ENCODE results near the gene TIMM13.
"Not testable (repeated sequence)": the region's sequence is repeated elsewhere in the genome, so short reads cannot be mapped to it uniquely, and the experiment has no call there.

TIMM13 gene

DNA sequence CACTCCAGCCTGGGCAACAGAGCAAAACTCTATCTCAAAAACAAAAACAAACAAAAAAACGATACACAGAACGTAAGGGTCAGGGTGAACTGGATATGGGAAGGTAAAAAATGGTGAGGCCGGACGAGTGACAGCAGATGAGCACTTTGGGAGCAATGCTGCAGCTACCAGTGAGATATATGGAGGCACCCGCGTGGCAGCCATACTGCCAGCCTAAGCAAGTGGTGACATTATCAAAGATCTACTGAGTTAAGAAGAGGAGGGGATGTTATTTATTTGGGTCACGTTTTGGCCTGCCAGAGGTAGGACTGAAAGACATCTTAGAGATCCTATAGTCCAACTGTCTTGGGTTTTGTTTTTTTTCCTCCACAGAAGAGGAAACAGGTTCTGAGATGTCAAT lies 14.2 kb downstream of the TIMM13 start:
- DNase-seq: no peak

DNA sequence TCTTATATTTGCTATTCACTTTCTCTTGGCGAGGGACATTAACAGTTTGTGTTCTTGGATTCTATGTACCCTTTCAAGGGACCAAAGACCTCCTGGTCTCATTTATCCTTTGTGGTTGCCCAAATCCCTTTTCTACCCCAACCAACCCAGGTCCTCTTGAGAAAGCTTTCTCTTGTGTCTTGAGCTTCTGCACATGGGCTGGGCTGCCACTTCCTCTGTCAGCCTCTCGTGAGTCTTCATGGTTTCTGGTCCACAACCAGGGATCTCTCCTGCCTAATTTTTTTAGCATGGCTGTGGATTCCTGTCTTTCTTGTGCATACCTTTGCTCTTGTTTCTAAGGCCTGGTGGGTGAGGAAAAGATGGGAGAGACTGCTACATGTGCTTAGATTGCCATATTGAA lies 14.9 kb downstream of the TIMM13 start:
- no peak for DNase-seq

DNA sequence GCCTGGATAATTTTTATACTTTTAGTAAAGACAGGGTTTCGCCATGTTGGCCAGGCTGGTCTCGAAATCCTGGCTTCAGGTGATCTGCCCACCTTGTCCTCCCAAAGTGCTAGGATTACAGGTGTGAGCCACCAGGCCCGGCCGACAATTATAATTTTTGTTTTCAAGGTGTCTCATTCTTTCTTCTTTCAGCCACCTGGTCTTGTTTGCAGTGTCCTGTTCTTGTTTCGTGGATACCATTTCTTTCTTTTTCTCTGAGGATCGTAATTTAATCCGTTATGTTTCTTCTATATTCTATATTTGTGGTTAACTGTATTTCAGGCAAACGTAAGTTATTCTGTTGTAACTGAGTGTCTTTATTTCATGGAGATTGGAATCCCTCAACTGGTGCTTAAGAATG lies 15.7 kb downstream of the TIMM13 start:
- DNase-seq: no peak

DNA sequence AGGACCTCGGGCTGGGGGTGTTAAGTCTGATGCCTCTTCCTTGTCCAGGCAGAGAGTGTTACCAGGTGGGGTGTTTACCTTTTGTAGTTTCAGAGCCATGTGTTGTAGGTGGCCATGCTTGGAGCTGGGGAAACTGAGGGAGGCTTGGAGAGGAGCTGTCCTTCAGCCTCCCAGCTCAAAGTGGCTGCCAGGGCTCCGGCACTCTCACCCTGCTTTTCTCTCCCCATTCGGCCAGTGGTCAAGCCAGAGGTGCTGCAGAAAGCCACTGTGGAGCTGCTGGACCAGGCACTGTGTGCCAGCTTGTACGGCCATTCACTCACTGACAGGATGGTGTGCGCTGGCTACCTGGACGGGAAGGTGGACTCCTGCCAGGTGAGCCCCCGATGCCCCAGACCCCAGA lies 17.4 kb downstream of the TIMM13 start:
- no peak for DNase-seq

DNA sequence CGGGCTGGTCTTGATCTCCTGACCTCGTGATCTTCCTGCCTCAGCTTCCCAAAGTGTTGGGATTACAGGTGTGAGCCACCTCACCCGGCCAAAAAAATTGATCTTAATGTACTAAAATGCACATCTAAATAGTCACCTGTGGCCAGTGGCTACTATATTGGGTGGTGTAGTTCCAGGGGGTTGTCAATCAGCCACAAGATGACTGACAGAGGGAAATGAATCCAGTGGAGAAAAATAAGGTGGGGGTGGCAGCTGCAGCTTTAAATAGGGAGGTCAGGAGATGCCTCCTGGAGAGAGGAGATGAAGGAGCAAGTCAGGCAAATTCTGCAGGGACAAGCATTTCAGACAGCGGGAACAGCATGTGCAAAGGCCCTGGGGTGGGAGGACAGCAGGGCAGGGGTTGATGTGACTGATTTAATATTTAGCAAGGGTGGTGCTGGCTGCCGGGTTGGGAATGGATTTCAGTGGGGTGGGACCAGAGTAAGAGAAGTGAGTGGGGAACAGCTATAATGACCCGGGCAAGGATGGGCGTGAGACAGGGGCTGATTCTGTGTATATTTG lies 18.0 kb downstream of the TIMM13 start:
- no peak for DNase-seq

DNA sequence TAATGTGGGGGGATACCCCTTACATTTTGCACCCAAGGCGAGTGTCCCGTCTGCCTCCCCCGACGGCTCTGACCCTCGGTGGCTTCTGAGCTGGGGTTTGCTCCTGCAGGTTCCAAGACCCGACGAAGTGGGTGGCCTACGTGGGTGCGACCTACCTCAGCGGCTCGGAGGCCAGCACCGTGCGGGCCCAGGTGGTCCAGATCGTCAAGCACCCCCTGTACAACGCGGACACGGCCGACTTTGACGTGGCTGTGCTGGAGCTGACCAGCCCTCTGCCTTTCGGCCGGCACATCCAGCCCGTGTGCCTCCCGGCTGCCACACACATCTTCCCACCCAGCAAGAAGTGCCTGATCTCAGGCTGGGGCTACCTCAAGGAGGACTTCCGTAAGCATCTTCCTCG lies 19.1 kb downstream of the TIMM13 start:
- no peak for DNase-seq

DNA sequence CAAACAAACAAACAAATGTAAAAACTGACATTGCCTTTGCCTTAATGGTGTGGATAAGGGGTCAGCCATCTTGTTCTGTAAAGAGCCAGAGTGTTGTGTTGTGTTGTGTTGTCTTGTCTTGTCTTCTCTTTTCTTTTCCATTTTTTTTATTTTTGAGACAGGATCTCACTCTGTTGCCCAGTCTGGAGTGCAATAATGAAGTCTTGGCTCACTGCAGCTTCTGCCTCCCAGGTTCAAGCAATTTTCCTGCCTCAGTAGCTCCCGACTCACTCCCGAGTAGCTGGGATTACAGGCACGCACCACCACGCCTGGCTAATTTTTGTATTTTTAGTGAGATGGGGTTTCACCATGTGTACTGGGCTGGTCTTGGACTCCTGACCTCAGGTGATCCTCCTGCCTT lies 27.8 kb downstream of the TIMM13 start:
- no peak for DNase-seq

DNA sequence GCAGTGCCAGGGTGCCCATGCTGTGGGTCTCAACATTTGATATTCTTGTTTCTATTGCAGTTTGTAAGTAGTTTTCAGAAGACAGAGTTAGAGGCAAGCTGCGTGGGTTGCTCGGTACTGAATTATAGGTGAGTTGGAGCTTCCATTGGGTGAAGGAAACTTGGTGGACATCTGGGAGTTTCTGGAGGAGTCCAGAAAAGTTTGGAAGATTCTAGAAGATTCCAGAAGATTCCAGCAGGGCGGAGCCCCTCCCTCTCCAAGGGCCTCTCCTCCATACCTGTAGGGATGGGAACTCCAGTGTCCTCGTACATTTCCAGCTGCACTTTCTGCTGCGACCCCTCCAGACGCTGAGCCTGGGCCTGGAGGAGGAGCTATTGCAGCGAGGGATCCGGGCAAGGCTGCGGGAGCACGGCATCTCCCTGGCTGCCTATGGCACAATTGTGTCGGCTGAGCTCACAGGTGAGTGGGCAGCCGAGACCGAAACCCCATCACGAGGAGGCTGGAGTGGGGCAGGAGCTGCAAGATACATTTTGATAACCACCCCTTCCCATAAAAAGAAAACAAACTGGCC lies 28.6 kb downstream of the TIMM13 start:
- no peak for DNase-seq

DNA sequence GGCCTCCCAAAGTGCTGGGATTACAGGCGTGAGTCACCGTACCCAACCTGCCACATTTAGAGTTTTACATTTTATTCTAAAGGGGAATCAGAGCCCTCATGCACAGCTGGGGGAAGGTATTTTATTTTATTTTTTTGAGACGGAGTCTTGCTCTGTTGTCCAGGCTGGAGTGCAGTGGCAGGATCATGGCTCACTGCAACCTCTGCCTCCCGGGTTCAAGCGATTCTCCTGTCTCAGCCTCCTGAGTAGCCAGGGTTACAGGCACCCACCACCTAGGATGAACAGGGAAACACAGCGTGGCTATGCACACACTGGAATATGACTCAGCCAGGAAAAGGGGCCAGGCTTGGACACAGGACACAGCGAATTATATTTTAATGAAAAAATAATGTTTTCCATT lies 30.2 kb downstream of the TIMM13 start:
- DNase-seq: not testable (repeated sequence)

DNA sequence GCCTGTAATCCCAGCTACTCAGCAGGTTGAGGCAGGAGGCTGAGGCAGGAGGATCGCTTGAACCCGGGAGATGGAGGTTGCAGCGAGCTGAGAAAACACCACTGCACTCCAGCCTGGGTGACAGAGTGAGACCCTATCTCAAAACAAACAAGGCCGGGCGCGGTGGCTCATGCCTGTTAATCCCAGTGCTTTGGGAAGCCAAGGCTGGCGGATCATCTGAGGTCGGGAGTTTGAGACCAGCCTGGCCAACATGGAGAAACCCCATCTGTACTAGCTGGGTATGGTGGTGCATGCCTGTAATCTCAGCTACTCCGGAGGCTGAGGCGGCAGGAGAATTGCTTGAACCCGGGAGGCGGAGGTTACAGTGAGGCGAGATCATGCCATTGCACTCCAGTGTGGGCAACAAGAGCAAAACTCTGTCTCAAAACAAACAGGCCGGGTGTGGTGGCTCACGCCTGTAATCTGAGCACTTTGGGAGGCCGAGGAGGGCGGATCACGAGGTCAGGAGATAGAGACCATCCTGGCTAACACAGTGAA lies 32.0 kb downstream of the TIMM13 start:
- DNase-seq: not testable (repeated sequence)

DNA sequence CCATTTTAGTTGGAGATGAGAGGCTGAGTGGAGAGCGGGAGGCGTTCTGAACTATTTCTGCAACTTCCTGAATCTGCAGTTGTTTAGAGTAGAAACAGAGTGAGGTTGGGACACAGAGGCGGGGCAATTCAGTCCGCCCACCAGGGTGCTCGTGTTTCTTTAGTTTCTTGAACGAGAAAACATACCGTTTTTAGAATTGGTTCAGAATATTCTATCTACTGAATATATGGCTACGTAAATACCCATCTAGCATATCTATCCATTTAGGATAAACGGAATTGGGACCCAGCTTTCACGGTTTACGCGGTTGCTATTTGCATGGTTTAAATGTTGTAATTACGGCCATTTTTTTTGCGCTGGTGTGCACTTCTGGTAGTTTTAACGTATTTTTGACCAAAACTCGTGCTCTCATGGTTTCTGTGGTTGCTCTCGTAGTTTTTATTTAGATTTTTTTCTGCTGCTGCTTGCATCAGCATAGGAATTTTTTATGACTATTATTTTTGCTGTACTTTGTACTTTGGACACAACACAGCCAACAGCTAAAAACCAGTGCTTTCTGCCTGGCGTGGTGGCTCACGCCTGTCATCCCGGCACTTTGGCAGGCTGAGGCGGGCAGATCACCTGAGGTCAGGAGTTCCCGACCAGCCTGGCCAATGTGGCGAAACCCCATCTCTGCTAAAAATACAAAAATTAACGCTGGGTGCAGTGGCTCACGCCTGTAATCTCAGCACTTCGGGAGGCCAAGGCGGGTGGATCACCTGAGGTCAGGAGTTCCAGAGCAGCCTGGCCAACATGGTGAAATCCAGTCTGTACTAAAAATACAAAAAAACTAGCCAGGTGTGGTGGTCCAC lies 32.7 kb downstream of the TIMM13 start:
- no peak for DNase-seq

DNA sequence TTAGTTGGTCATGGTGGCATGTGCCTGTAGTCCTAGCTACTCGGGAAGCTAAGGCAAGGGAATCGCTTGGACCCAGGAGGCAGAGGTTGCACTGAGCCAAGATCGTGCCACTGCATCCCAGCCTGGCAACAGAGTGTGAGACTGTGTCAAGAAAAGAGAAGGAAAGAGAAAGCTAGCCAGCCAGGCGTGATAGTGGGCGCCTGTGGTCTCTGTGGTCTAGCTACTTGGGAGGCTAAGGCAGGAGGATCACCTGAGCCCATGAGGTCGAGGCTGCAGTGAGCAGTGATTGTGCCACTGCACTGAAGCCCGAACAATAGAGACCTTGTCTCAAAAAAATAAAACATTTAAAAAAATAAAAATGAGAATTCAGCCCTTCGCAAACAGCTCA lies 33.3 kb downstream of the TIMM13 start:
- no peak for DNase-seq

DNA sequence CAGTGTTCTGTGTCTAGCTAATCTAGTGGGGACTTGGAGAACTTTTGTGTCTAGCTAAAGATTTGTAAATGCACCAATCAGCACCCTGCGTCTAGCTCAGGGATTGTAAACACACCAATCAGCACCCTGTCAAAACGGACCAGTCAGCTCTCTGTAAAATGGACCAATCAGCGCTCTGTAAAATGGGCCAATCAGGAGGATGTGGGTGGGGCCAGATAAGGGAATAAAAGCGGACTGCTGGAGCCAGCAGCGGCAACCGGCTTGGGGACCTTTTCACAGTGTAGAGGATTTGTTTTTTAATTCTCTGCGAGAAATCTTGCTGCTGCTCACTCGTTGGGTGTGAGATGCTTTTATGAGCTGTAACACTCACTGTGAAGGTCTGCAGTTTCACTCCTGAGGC lies 34.5 kb downstream of the TIMM13 start:
- DNase-seq: not testable (repeated sequence)

DNA sequence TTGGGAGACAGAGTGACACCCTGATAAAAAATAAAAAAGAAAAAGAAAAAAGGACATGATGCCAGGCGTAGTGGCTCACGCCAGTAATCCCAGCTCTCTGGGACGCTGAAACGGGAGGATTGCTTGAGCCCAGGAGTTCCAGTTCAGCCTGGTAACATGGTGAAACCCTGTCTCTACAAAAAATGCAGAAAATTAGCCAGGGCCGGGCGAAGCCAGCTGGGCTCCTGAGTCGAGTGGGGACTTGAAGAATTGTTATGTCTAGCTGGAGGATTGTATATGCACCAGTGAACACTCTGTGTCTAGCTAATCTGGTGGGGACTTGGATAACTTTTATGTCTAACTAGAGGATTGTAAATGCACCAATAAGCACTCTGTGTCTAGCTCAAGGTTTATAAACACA lies 35.0 kb downstream of the TIMM13 start:
- no peak for DNase-seq

DNA sequence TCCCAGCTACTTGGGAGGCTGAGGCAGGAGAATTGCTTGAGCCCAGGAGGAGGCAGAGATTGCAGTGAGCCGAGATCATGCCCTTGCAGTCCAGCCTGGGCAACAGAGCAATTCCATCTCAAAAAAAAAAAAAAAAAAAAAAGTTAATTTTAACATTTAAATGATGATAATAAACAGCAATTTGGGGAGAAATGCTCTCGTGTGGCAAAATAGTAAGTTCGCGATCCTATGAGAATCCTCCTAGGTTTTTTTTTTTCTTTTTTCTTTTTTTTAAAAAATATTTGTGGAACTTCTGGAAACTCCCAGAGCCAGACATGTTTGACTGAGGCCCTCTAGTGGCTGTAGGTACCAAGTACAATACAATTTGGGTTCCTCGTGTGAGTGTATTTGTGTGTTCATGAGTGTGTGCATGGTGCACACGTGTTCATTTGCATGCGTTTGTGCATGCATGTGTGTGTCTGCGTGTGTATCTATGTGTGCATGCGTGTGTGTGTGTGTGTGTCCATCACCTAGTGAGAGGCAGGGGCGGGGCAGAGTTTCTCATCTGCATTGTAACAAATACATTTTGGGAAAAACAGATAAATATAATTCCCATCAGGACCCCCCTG lies 36.2 kb downstream of the TIMM13 start:
- DNase-seq: peak; percentile 46

DNA sequence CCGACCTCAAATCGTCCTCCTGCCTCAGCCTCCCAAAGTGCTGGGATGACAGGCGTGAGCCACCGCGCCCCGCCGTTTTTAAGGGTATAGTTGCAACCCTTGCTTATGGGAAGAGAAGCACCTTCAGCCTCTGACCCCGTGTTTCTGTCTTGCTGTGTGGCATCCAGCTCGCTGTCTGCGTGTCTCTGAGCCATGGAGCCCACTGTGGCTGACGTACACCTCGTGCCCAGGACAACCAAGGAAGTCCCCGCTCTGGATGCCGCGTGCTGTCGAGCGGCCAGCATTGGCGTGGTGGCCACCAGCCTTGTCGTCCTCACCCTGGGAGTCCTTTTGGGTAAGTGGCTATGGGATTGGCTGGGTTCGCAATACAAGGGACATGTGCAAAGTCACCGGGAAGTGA lies 37.8 kb downstream of the TIMM13 start:
- DNase-seq: no peak

DNA sequence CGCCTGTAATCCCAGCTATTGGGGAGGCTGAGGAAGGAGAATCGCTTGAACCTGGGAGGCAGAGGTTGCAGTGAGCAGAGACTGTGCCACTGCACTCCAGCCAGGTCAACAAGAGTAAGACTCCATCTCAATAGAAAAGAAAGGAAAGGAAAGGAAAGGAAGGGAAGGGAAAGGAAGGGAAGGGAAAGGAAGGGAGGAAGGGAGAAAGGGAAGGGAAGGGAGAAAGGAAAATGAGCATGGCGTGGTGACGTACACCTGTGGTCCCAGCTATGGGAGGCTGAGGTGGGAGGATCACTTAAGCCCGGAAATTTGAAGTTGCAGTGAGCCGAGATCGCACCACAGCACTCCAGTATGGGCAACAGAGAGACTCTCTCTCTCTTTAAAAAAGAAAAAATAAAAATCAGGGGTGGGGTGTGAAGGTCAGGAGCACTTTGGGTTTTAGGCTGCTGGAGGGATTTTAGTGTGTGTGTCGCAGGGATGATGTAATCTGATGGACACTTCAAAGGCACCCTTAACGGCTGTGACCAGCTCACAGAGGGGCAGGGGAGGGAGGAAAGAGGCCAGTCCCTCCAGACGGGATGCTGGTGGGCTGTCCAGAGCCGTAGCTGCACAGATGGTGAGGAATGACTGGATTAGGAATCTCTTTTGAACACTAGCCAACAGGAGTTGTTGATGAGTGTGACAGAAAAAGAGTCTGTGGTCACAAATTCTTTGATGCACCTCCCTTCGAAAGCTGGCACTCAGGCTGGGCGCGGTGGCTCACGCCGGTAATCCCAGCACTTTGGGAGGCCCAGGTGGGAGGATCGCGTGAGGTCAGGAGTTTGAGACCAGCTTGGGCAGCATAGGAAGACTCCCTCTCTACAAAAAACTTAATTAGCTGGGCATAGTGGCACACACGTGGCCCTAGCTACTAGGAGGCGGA lies 39.8 kb downstream of the TIMM13 start:
- DNase-seq: no peak

DNA sequence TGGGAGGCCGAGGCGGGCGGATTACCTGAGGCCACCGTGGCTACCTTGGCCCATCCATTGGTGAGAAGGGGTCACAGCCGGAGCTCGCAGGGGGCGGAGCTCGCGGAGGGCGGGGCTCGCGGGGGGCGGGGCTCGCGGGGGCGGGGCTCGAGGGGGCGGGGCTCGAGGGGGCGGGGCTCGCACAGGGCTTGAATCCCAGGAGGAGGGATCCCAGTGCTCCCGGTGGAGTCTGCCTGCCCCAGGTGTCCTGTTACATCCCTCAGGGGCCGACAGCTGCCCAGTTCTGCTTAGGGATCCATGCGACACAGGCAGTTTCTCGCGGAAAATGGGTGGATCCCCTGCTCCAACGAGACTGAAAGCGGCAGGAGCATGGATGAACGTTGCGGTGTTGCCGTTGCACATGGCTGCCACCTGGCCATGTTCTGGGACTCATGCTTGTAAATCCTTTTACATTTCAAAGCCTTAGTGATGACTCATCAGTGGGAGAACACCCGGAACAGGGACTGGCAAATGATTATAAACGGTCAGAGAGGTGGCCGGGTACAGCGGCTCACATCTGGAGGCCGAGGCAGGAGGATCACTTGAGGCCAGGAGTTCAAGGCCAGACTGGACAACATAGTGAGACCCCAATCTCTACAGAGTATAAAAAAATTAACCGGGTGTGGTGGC lies 42.2 kb downstream of the TIMM13 start:
- peak; percentile 79 for DNase-seq

DNA sequence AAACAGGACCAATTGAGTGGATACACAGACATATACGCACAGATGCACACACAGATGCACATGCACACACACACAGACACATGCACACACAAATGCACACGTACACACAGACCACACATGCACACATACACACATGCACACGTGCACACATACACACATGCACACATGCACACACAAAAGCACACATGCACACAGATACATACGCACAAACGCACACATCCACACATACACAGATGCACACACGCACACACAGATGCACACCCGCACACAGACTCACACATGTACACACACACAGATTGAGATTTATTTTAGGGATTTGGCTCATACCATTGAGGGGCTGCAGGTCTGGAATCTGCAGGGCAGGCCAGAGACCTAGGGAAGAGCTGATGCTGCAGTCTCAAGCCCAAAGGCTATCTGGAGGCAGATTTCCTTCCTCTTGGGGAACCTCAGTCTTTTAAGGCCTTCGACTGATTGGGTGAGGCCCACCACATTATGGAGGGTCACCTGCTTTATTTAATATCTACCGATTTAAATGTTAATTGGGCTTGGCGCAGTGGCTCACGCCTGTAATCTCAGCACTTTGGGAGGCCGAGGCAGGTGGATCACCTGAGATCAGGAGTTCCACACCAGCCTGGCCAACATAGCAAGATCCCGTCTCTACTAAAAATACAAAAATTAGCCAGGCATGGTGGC lies 44.7 kb downstream of the TIMM13 start:
- no peak for DNase-seq

DNA sequence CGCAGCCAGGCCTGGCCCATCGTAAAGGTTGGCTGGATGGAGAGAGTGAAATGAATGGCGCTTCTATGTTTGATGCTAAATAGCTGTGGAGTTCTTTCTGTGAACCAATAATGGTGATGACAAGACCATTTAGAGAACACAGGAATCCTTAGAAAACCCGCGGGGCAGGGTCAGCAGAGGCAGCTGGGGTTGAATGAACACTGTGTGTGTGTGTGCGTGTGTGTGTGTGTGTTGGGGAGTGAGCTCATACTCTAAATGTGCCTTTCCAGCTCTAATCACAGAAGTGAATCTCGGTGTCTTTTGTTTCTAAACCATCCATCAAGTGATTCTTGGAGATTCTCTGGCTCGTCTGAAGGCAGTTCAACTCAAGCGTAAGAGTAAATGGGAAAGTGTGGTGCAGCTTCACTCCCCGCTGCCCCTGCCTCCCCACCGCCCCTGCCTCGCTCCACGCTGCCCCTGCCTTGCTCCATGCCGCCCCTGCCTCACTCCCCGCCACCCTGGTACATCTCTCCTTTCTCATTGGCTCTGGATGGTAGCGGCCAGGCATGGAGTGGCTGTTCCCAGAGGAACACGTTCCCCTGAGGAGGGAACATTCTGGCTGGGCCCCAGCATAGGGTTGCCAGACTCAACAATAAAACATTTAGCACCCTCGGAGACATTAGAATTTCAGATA lies 46.1 kb downstream of the TIMM13 start:
- no peak for DNase-seq

DNA sequence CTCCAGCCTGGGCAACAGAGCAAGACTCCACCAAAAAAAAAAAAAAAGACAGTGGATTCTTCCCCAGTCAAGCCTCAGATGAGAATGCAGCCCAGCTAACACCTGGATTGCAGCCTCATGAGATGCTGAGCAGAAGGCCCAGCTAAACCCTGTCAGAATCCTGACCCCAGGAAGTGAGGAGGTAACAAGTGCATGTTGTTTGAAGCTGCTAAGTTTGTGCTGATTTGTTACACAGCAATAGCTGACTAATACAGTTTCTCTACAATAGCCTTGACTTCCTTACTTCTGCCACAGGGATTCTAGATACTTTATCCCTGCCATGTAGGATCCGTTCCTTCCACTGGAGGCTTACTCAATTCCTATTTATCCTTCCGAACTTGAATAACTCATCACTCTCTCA lies 46.8 kb downstream of the TIMM13 start:
- DNase-seq: no peak

Measured in NCI-H774 (cell line).